CD4-positive, alpha-beta T cell treated with Interferon gamma for 1 hour (primary cell): ENCODE data around the gene SNCAIP.
"Not testable (repeated sequence)": the region's sequence is repeated elsewhere in the genome, so short reads cannot be mapped to it uniquely, and the experiment has no call there.

Experiments
- DNase-seq: peaks from one replicate; pipeline ENCODE4 v3.0.0-alpha.2; 2020

SNCAIP gene

DNA sequence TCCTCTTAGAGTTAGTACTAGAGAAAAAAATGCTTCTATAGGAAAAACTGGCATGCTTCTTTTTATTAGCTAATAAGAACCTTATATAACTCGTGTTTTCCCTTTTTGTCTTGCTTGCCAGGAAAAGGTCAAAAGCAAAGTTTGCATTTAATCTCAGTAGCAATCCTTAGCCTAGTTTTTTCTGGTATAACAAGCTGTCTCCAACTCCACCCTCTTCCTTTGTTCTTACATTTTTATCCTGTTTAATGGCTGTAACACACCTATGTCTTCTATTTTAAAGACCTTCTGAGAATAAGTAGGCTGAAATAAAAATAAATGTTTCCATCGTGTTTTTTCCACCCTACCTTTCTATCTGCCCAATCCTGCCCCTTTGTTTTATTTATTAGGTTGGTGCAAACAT lies 158.3 kb downstream of the SNCAIP start:
- DNase-seq = no peak

DNA sequence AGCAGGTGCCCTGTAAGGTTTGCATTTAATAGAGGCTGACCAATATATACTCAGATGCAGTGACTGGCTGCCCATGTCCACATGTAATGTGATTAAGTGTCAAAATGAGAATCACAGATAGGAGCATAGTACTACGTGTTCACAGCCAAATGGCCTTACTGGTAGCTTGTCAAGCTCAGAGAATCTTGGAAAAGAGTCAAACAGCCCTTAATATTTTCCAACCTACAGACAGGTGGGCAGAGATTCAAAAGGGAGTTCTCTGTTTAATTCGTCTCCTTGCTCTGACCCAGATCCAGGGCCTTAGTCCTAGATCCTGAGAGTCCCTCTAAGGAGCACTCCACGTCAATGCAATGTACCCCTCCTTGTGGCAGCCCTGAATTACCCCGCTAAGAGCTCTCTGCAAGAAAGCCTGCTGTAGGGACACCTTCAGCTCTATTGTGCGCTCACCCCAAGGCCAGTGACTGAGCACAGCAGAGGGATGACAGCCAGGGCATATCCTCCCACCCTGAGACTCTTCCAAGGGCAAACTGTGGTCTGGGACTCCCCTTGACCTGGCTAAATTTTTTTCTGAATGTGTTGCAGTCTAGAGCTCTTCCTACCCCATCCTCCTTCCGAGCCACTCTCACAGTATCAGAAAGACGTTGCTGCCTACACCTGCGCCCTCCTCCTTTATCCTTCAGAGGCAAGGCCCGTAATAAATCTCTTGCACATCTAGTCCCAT lies 159.2 kb downstream of the SNCAIP start:
- no peak for DNase-seq

DNA sequence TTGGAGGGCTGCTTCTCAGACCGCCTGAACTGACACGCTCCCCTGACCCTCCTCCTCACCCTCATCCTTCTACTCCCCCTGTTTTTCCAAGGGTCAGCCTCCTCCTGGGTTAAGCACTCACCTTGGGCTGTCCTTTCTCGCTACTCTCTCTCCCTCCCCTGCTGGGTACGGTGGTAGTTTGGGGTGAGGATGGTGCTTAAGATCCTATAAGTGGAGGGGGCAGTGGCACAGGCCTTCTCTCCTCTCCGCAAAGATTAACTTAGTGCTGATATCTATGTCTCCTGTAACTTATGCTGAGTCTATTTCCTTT lies 159.7 kb downstream of the SNCAIP start:
- DNase-seq = no peak

DNA sequence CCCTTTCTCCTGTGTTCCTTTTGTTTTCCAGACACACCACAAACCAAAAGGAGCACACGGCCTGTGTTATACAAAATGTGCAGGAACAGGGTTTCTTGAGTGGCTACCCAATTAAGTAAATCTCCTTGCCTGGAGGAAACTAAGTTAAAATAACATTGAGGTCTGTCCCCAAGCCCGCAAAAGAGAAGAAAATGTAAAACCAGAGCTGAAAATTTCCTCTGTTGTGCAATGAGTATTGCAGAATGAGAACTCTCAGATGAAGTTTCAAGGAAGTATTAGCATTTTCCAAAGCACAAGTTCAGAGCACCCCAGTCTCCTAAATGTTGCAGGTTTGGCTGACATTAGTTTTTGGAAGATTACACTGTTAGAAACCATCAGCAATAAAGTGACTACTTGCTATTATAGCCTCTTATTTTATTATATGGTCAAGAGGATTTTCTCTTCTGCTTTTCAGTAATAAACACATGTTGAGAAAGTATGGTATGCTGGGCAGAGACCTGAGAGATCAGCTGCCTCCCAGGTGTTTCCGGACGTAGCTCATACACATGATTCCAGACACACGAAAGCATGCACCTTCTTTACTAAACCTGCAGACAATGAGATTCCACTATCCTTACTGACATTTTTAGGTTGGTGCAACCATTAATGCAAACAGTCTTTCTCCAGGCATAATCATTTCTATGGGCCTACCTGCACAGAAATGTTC lies 161.3 kb downstream of the SNCAIP start:
- DNase-seq = no peak

DNA sequence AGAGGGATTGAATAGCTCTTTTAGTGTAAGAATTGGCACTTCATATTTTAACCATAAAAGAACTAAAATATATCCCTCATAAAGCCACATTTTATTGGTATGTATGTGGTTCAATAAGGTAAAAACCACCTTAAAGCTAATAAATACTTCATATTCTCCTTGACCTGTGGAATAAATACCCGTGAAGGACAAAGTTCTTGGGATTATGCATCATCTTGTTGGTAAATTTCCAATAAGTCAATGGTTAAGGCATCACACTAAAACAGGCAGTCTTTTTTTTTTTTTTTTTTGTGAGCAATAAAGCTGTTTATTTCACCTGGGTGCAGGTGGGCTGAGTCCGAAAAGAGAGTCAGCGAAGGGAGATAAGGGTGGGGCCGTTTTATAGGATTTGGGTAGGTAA lies 161.9 kb downstream of the SNCAIP start:
- no peak for DNase-seq

DNA sequence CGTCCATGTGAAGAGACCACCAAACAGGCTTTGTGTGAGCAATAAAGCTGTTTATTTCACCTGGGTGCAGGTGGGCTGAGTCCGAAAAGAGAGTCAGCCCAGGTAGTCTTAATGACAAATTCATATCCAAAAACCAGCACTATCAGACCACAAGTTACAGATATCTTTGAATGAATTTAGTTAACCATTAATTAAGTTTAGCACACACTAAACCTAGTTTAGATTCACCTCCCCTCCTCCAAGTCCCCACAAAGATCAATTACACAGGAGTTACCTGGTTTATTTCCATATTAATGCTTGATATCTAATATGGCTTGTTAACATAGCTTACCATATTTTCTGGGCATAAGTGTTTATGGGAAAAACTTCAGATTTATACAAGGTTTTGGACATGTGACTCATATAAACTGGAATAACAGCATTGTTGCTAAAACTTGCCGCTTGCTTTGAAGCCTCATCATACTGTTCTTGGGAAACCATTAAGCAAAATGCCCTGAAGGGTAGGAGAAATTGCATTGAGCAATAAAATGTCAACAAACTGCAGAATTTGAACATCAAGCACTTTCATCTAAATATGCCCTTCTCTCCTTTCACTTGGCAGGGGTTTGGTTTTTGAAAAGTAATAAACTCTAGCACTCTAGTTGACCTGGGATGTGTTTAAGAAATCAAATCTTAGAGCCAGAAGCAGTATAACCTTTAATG lies 166.9 kb downstream of the SNCAIP start:
- no peak for DNase-seq

DNA sequence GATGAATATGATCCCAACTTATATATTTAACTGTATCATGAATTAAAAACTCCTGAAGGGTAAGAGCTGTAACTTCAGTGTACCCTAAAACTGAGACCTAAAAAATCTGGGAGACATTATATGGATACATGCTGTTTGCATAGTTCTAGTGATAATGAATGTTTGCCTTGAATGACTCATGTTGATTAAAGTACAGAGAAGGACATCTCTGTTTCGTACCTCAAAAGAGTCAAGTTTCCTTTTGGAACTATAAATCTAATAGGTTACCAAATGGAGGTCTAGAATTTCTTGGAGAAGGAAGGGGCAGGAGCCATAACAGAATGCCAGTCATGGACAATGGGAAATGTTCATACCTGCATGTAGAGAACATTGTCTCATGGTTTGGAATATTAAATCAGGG lies 168.1 kb downstream of the SNCAIP start:
- no peak for DNase-seq

DNA sequence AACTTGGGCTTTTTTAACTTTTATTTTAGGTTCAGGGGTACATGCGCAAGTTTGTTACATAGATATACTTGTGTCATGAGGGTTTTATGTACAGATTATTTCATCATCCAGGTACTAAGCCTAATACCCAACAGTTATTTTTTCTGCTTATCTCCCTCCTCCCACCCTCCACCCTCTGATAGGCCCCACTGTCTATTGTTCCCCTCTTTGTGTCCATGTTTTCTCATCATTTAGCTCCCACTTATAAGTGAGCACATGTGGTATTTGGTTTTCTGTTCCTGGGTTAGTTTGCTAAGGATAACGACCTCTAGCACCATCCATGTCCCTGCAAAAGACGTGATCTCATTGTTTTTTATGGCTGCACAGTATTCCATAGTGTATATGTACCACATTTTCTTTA lies 172.1 kb downstream of the SNCAIP start:
- DNase-seq = no peak

DNA sequence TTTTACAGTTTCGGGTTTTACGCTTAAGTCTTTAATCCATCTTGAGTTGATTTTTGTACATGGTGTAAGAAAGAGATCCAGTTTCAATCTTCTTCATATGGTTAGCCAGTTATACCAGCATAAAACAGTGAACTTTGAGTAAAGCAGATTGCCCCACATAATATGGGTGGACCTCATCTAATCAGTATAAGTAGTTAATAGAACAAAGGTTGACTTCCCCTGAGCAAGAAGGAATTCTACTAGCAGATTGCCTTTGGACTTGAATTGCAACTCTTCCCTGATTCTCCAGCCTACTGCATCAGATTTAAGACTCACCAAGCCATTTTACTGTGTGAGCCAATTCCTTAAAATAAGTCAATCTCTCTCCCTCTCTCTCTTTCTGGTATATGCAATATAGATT lies 173.2 kb downstream of the SNCAIP start:
- no peak for DNase-seq

DNA sequence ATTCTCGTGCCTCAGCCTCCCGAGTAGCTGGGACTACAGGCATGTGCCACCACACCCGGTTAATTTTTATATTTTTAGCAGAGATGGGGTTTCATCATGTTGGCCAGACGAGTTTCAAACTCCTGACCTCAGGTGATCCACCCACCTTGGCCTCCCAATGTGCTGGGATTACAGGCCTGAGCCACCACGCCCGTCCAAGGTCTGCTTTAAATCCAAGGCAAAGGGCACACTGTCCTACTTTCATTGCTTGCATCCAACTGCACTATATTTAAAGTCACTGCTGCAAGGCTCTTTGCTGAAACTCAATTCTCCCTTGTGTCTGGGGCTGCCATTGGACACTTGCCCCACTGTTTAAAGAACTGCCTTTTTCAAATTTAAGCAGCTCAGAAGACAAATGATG lies 174.6 kb downstream of the SNCAIP start:
- not testable (repeated sequence) for DNase-seq

DNA sequence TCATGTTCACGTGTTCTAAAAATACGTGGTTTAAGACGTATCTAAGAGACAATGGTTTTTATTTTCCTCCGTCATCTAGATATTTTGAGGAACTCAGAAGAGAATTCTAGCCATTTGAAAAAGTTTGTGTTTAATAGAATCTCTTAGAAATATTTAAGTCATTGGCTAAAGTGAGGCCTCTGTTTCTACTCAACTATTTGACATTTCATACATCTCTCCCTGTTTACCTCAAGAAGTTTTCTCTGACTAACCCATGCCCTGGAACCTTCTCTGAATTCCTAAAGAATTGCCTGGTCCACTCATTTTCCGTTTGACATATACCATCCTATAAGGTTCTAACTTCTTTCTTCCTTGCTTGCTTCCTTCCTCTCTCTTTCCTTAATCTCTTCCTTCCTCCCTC lies 178.7 kb downstream of the SNCAIP start:
- no peak for DNase-seq

DNA sequence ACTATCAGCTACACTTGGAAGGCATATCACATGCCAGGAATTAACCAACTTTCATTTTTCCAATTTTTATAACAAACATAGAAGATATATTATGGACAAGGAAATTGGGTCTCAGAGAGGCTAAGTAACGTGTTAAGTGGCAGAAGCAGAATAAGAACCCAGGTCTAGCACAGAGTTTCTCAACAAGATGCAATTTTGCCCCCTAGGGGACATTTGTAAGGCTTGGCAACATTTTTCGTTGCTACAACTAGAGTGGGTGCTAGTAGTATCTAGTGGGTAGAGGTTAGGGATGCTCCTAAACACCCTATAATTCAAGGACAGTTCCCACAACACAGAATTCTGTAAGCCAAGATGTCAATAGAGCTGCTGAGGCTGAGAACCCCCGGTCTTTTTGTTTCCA lies 180.6 kb downstream of the SNCAIP start:
- DNase-seq = no peak

DNA sequence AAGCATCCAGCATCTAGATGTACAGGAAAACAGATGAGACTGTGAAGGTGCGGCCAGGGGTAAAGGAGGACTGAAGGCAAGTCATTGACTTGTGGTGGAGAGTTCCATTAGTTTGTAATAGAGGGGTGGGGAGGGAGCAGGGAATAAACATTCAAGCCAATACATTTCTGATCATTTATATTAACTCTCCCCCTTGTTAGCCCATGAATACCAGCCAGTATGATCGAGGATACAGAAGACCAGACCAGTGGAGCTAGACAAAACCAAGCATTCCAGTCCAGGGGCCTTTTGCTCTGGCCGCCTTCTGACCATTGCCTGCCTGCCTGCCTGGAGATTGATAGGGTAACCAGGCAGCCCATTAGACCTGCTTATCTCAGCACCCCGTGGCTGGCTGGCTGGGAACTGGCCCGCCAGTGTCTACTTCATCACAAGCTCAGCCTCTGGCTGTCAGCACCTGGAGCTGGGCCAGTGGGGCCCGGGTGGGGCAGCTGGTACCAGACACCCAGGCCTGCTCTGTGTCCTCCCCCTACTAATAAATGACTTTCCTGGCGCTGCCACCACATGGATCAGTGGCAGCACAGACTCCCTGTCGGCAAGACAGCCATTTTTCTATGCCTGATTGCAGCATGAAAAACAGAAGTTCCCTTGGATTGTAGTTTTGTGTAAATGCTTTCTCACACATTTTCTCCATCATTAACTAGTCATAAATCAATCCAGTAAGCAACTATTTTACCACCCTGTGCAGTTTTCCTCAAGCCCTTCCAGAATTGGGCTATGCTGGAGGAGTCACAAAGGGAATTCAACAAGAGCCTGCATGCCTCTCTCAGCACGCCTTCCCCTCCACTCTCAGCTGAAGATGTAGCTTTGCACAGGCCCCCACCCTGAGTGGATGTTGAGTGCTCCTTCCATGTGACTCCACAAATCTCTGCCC lies 181.3 kb downstream of the SNCAIP start:
- DNase-seq = no peak

DNA sequence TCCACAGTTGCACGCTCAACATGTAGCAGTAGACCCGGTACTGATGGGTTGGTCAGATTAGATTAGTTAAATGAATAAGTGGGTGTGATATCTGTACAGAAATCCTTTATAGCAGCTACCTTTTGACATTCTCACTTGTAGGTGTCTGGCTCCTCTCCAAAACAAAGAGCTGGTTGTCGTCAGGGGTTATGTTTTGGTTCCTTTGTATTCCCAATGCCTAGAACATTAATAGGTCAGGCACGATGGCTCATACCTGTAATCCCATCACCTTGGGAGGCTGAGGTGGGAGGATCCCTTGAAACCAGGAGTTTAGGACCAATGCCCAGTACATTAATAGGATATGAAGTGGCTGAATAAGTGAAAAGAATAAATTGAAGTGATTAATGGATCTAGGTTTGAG lies 182.1 kb downstream of the SNCAIP start:
- DNase-seq = no peak

DNA sequence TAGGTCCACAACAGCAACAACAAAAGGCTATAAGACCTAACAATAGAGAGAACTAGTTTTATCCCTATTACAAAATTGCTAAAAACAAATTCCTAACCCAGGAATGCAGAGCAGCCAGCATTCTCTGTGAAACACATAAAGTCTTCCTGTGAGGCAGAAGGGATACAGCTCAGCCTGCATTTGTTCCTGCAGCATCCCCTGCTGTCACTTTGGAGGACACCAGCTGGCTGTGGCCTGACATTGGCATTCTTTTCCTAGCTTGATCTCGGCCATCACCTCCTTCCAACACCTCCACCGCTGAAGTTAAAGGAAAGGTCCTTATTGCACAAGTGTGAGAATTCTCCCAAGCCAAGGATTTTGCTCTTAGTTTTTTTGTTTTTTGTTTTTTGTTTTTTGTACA lies 186.1 kb downstream of the SNCAIP start:
- DNase-seq = no peak

DNA sequence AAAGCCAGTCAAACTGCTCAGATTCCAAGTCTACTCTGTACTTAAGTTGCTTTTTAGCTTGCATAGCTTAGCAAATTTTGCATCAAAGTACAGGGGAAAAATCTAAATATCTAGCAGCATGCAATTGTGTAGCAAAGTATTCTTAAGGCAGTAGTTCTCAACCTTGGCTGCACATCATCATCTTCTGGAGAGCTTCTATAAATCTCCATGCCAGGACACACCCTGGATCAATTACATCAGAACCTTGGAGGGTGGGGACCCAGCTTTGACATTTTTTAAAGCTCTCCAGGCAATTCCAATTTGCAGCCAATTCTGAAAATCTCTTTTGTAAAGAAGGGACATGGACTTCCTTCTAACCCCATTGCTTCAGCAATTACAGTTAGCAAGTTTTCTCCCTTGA lies 187.5 kb downstream of the SNCAIP start:
- DNase-seq = no peak

DNA sequence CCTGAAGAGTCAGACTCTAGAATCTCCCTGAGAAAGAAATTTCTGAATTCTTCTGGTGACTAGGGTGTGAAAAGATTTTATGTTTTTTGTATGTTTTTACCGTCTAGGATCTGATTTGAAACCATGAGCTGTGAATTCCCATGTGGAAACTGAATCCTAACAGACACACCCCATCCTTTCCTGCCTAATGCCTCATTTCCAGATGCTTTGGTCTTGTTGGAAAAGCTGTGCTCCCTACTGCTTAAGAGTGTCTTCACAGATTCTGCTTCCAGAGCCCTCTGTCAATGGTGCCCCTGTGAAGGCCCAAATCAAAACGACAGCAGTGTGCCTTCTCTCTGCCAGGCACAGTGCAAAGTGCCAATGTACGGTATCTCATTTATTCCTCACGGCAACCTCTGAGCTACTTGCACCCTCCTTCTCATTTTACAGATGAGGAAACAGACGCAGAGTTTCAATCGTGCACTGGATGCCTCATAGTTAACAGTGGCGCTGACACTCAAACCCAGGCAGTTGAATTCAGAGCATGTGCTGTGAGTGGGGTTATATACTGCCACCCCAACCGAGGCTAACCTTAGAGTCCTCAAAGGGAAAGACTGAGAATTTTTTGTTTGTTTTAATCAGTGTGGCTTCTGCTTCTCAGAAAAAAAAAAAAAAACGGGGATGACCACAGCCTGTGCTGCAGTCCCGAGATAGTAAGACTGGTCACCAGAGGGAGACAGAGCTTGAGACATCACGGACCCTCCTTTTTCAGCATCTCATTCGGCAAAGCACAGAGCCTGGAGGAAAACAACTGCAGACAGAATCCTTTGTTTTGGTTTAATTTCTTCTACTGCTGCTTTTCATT lies 188.4 kb downstream of the SNCAIP start:
- no peak for DNase-seq

DNA sequence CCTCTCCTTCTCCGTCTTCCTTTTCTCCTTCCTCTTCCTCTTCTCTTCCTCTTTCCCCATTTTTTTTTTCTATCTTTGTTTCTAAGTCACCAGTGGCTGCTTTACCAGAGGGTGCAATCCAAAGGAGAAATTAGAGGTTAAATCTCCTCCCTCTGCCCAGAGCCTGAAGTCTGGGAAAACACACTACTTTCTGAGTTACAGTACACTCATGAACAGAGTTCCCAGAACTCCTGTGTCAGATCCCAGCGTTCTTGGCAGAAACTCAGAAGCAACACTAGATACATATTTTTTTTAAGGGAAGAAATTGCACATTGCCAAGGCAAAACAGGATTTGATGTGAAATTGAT lies 189.0 kb downstream of the SNCAIP start:
- no peak for DNase-seq

DNA sequence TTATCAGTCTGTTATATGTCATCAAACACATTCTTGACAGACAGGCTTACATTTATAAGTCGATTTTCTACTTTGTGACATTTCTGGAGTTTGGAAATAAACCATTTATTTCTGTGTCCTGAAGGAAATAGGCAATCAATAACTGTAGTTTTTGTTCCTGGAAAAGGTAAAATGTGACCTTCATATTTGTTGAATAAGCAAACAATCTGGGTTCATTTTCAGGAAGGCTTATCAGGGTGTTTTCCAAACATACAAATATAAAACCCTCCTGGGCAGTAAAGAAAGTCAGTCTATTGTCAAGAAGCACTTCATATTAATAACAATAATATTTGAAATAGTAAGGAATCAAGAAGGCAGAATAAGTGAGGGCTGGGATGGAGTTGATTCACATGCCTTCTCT lies 195.0 kb downstream of the SNCAIP start:
- DNase-seq = no peak

DNA sequence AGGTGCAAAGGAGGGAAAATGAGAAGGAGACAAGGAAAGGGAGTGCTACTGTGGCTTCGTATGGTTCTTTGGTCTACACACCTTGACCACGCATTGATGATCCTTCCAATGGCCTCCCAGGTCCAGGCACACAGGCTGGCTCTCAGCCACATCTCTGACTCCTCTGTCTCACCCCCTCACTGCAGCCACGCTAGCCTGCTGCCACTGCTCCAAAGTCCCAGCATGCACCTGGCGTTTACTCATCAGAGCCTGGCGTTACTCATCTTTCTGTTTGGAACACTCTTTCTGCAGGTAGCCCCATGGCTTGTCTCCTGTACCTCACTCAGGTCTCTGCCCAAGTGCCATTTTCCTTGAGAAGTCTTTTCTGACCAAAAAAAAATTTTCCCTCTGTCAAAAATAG lies 195.5 kb downstream of the SNCAIP start:
- no peak for DNase-seq

DNA sequence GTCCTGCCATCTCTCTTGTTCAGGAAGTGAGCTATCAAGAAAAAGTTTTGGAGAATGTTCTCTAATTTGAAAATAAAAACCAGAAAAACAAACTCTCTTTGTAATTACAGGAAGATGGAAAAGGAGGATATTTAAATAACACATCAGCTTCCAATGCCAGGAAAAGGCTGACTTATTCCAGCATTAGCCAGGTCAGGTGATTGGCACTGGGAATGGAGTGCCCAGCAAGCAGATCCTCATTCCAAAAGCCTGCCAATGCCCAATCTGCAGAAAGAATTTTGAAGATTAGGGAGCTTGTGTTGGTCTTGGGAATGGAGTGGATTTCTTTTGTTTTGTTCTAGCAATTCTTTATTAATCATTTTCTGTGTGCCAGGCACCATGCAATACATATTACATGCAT lies 196.6 kb downstream of the SNCAIP start:
- DNase-seq = no peak
